AML-193 (cell line): Measurements from ENCODE around the gene ANKRD34A.
"Not testable (repeated sequence)": the region's sequence is repeated elsewhere in the genome, so short reads cannot be mapped to it uniquely, and the experiment has no call there.

Source experiments
- DNase-seq, 2 experiments: peaks; one replicate each; lab custom pipeline; 2025; lab: John Stamatoyannopoulos, UW

Gene ANKRD34A

GRCh38 chr1:145944532-145944931, 19.8 kb downstream of the ANKRD34A start:
- no peak for DNase-seq

- DNase-seq = no peak
These were observed 21.5 kb downstream of the ANKRD34A start for GRCh38 chr1:145942871-145943270.

GRCh38 chr1:145942405-145942804, 22.0 kb downstream of the ANKRD34A start:
- no peak for DNase-seq

- no peak for DNase-seq
These were observed 26.9 kb downstream of the ANKRD34A start for GRCh38 chr1:145937436-145937835.

GRCh38 chr1:145936247-145936646, 28.1 kb downstream of the ANKRD34A start:
- no peak for DNase-seq

GRCh38 chr1:145935708-145936107, 28.7 kb downstream of the ANKRD34A start:
- DNase-seq = no peak

GRCh38 chr1:145932522-145933009, 31.8 kb downstream of the ANKRD34A start:
- peak; percentile 27 to 48 for DNase-seq

- no peak for DNase-seq
These were observed 36.3 kb downstream of the ANKRD34A start for GRCh38 chr1:145927916-145928643.

GRCh38 chr1:145927063-145927886, 37.1 kb downstream of the ANKRD34A start, which contains the start of gene RBM8A:
TSS of gene RBM8A (minus strand) at chr1:145927484. CDS start at chr1:145927426, 58 bp downstream.
- DNase-seq = peak; percentile 99

- DNase-seq = no peak
These were observed 37.7 kb downstream of the ANKRD34A start for GRCh38 chr1:145926686-145927062.

- DNase-seq = peak; percentile 37 to 53
These were observed 42.1 kb downstream of the ANKRD34A start for GRCh38 chr1:145922266-145922665.

- not testable (repeated sequence) for DNase-seq
These were observed 44.1 kb downstream of the ANKRD34A start for GRCh38 chr1:145920297-145920696.

GRCh38 chr1:145918992-145919939, 45.1 kb downstream of the ANKRD34A start:
- DNase-seq = peak; percentile 28 to 46

GRCh38 chr1:145918144-145918991, 46.0 kb downstream of the ANKRD34A start, which contains the start of gene PEX11B:
TSS of gene PEX11B (minus strand) at chr1:145918717. CDS start at chr1:145918688, 29 bp downstream.
- peak; percentile 80 to 85 for DNase-seq

- no peak for DNase-seq
These were observed 46.8 kb downstream of the ANKRD34A start for GRCh38 chr1:145917595-145917994.

GRCh38 chr1:145916745-145917144, 47.6 kb downstream of the ANKRD34A start:
- no peak for DNase-seq

- DNase-seq = no peak
These were observed 52.2 kb downstream of the ANKRD34A start for GRCh38 chr1:145912128-145912641.
